ENCODE measurements around the gene ARMC8.

Gene ARMC8

DNA sequence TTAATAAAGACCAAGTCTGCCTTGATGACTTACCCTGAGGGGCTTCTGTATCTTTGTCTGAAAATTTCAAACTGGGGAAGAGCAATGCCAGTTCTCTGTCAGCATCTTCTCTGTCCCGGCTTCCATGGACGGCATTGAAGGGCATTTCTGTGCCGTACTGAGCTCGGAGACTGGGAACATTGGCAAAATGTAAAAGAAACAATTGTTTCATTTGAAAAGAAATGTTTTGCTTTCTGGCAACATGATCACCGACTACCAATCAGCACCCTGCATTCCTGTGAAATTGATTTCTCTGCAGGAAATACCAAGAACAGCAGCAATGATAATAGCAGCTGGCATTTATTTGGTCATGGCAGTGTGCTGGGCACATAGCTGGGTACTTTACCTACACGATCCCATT lies 116.4 kb downstream of the ARMC8 start:
- no peak for TF ChIP-seq ZC3H10 (CRISPR knock-in tag; IDR thresholded peaks at IDR 0.05)
- TF ChIP-seq ZFP30 (CRISPR knock-in tag; IDR thresholded peaks at IDR 0.05): no peak
- no peak for TF ChIP-seq ARNTL (CRISPR knock-in tag; IDR thresholded peaks at IDR 0.05; ENCODE audit: borderline replicate concordance, low read depth)
- ATAC-seq: no peak

DNA sequence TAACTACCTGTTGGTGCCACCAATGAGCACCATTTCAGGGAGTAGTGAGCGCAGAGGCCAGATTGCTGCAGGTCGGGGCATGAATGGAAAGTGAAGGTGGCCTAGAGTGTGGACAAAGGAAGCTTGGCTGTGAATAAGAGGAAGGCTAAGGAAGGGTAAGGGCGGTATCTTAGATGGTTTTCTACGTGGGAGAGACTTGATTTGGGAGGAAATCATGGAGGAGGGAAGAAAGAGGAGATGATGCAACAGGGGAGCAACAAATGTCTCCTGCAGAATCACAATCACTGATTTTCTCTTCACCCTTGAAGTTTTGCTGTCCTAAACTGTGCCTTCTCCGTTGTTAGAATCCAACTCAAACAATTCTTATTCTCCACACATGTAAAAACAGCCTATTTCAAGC lies 120.8 kb downstream of the ARMC8 start:
- no peak for ATAC-seq
- TF ChIP-seq BACH2 (CRISPR knock-in tag; IDR thresholded peaks at IDR 0.05; ENCODE audit: borderline replicate concordance) (no peak), TOX (CRISPR knock-in tag; IDR thresholded peaks at IDR 0.05; ENCODE audit: borderline replicate concordance) (no peak), PPARA (CRISPR knock-in tag; IDR thresholded peaks at IDR 0.05; ENCODE audit: borderline replicate concordance) (no peak), OSR1 (CRISPR knock-in tag; IDR thresholded peaks at IDR 0.05) (no peak), CSDC2 (CRISPR knock-in tag; IDR thresholded peaks at IDR 0.05) (no peak), TCF4 (CRISPR knock-in tag; IDR thresholded peaks at IDR 0.05; ENCODE audit: borderline replicate concordance) (no peak), GLIS3 (CRISPR knock-in tag; IDR thresholded peaks at IDR 0.05) (no peak), ZFP3 (CRISPR knock-in tag; IDR thresholded peaks at IDR 0.05) (no peak)

DNA sequence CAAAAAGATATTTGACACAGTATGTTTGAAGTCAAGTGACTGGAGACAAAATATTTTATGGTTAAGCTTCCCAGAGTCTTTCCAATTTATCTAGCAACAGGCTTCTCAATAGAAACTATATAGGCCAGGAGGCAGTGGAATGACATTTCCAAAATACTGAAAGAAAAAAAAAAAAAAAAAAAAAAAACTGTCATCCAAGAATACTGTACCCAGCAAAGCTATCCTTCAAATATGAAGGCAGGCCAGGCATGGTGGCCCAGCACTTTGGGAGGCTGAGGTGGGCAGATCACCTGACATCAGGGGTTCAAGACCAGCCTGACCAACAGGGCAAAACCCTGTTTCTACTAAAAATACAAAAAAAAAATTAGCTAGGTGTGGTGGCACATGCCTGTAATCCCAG lies 121.7 kb downstream of the ARMC8 start:
- TF ChIP-seq, protein P1, sequence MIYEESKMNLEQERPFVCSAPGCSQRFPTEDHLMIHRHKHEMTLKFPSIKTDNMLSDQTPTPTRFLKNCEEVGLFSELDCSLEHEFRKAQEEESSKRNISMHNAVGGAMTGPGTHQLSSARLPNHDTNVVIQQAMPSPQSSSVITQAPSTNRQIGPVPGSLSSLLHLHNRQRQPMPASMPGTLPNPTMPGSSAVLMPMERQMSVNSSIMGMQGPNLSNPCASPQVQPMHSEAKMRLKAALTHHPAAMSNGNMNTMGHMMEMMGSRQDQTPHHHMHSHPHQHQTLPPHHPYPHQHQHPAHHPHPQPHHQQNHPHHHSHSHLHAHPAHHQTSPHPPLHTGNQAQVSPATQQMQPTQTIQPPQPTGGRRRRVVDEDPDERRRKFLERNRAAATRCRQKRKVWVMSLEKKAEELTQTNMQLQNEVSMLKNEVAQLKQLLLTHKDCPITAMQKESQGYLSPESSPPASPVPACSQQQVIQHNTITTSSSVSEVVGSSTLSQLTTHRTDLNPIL (CRISPR knock-in tag; IDR thresholded peaks at IDR 0.05; ENCODE audit: low read depth): no peak
- no peak for TF ChIP-seq ZFP30 (CRISPR knock-in tag; IDR thresholded peaks at IDR 0.05)
- TF ChIP-seq, protein P2, sequence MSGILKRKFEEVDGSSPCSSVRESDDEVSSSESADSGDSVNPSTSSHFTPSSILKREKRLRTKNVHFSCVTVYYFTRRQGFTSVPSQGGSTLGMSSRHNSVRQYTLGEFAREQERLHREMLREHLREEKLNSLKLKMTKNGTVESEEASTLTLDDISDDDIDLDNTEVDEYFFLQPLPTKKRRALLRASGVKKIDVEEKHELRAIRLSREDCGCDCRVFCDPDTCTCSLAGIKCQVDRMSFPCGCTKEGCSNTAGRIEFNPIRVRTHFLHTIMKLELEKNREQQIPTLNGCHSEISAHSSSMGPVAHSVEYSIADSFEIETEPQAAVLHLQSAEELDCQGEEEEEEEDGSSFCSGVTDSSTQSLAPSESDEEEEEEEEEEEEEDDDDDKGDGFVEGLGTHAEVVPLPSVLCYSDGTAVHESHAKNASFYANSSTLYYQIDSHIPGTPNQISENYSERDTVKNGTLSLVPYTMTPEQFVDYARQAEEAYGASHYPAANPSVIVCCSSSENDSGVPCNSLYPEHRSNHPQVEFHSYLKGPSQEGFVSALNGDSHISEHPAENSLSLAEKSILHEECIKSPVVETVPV (CRISPR knock-in tag; IDR thresholded peaks at IDR 0.05): no peak
- ATAC-seq: no peak

DNA sequence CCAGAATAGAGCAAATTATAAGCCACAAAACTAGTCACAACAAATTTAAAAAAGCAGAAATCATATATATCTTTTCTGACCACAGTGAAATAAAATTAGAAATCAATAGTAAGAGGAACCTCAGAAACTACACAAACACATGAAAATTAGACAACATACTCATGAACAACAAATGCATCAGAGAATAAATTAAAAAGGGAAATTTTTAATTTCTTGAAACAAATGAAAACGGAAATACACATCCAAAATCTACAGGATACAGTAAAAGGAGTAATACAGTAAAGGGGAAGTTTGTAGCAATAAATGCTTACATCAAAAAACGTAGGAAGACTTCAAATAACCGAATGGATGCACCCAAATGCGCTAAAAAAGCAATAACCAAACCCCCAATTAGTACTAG lies 123.4 kb downstream of the ARMC8 start:
- TF ChIP-seq, protein P3, sequence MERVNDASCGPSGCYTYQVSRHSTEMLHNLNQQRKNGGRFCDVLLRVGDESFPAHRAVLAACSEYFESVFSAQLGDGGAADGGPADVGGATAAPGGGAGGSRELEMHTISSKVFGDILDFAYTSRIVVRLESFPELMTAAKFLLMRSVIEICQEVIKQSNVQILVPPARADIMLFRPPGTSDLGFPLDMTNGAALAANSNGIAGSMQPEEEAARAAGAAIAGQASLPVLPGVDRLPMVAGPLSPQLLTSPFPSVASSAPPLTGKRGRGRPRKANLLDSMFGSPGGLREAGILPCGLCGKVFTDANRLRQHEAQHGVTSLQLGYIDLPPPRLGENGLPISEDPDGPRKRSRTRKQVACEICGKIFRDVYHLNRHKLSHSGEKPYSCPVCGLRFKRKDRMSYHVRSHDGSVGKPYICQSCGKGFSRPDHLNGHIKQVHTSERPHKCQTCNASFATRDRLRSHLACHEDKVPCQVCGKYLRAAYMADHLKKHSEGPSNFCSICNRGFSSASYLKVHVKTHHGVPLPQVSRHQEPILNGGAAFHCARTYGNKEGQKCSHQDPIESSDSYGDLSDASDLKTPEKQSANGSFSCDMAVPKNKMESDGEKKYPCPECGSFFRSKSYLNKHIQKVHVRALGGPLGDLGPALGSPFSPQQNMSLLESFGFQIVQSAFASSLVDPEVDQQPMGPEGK (CRISPR knock-in tag; IDR thresholded peaks at IDR 0.05; ENCODE audit: borderline replicate concordance): no peak
- TF ChIP-seq ZFP3 (CRISPR knock-in tag; IDR thresholded peaks at IDR 0.05): no peak
- TF ChIP-seq ESRRG (CRISPR knock-in tag; IDR thresholded peaks at IDR 0.05): no peak
- no peak for TF ChIP-seq GLIS3 (CRISPR knock-in tag; IDR thresholded peaks at IDR 0.05)
- ATAC-seq: no peak

DNA sequence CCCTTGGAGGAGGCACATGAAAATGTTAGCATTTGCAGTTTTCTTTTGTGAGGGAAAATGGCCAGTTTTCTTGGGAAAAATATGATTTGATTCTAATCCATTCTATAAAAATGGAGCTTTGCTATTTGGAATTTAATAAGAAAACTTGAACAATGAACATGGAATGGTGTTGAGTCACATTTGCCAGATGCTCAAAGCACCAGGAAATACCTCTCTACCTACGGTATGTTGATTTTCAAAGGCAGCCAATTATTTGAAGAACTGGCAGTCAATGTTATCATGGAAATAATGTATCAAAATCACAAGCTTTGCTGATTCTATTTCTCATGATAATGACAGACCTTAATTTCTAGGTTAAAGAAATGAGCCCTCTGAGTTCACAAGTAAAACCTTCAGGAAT lies 127.7 kb downstream of the ARMC8 start:
- no peak; the same call in 2 of the 3 replicates for ATAC-seq
- TF ChIP-seq ZNF8 (CRISPR knock-in tag; IDR thresholded peaks at IDR 0.05) (no peak), ESRRG (CRISPR knock-in tag; IDR thresholded peaks at IDR 0.05) (no peak), ZFP30 (CRISPR knock-in tag; IDR thresholded peaks at IDR 0.05) (no peak), ZNF70 (CRISPR knock-in tag; IDR thresholded peaks at IDR 0.05) (no peak), TCF4 (CRISPR knock-in tag; IDR thresholded peaks at IDR 0.05; ENCODE audit: borderline replicate concordance) (no peak), ZNF565 (CRISPR knock-in tag; conservative IDR thresholded peaks at IDR 0.05; ENCODE audit: low read depth) (no peak)
- TF ChIP-seq, protein P1 (CRISPR knock-in tag; IDR thresholded peaks at IDR 0.05; ENCODE audit: low read depth): no peak
- TF ChIP-seq, protein P2 (CRISPR knock-in tag; IDR thresholded peaks at IDR 0.05): no peak
- TF ChIP-seq, protein P3 (CRISPR knock-in tag; IDR thresholded peaks at IDR 0.05; ENCODE audit: borderline replicate concordance): no peak
